ENCODE results near the gene LYZL1. TPM values are rescaled to one million over a fixed set of nuclear protein-coding genes. Genes with fewer than 3 reads are reported as not detected.
A peak's percentile ranks its signal among the peaks of the same experiment; 100 is the strongest.
"Not testable (repeated sequence)": the region's sequence is repeated elsewhere in the genome, so short reads cannot be mapped to it uniquely, and the experiment has no call there.

The LYZL1 gene
- total RNA-seq, 1 donor from 2014 or later = not detected

GRCh38 chr10:29321656-29322055 is 32.8 kb downstream of the LYZL1 start:
- ATAC-seq (no peak), DNase-seq (ENCODE audit: low spot score) (no peak)
- intact Hi-C loops (cut with DNase I) = no loop called here

DNA sequence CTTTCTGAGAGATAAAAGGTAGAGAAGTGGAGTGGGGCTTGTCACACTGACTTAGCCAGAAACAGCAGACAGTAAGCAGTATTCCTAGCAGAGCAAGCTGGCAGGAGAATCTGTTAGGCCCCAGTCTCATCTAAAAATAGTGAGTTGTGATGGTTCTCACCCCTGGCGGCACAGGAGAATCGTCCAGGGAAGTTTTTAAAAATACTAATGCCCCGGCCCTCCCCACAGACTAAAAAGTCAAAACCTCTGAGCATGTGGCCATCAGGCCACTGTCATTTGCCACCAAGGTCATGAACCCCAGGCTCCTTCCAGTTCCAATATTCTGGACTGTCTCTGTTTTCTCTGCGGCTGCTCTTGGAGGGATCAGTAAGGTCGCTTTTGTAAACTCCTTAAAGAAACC is 34.0 kb downstream of the LYZL1 start:
- ATAC-seq (peak; percentile 70), DNase-seq (ENCODE audit: low spot score) (no peak)
- intact Hi-C loops (cut with DNase I) = no loop called here

DNA sequence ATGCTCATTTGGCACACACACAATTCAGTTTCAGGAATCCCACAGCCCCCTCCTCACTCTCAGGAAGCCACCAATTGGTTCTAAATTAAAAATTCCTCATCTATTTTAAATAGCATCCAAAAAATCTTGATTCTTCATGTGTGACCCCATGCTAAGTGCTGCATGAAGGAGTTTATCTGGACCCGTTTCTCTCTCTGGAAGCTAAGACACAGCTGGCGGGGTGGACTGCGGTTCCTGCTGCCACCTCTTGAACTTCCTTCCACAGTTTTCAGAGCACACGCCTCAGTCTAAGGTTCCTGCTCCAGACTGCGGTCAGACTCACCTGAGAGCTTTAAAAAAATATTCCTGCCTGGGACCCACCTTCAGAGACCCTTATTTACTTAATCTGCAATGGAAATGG is 34.5 kb downstream of the LYZL1 start:
- ATAC-seq = peak; percentile 66

DNA sequence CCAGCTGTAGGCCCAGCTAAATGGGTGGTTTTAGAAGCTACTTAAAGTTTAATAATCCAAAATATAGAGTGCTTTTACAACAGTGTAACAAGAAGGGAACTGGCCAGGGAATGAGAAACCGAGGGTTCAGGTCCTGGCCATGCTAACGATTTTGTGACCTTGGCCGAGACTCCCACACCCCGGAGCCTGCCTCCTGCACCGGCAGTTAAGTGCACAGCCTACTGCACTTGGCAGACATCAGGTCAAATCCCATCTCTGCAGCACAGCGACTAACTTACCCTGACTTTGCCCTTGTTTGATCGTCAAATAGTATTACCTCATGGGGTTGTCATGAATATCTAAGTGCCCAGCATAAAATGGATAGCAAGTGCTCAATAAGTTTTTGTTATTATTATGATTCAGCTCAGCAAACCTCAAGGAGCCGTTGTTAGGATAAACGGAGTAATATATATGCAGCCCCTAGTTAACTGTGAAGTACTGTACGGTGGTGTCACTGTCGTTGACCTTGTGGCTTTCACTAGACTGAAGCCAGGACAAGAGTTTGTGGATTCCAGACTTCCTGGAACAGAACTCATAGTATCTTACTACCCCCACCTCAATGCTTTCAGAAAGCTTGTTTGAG is 35.5 kb downstream of the LYZL1 start:
- DNase-seq (ENCODE audit: low spot score) = no peak
- intact Hi-C loops (cut with DNase I) = no loop called here
- no peak for ATAC-seq

More for the DNA sequence above, 34.5 kb downstream of the LYZL1 start:
- no peak for DNase-seq (ENCODE audit: low spot score)
- intact Hi-C loops (cut with DNase I) = no loop called here

- no peak for DNase-seq (ENCODE audit: low spot score)
- intact Hi-C loops (cut with DNase I) = no loop called here
- no peak for ATAC-seq
Observed at GRCh38 chr10:29326299-29326698, 37.4 kb downstream of the LYZL1 start.

GRCh38 chr10:29326886-29327745 is 38.2 kb downstream of the LYZL1 start:
- DNase-seq (ENCODE audit: low spot score) (no peak), ATAC-seq (no peak)
- intact Hi-C loops (cut with DNase I) = no loop called here

DNA sequence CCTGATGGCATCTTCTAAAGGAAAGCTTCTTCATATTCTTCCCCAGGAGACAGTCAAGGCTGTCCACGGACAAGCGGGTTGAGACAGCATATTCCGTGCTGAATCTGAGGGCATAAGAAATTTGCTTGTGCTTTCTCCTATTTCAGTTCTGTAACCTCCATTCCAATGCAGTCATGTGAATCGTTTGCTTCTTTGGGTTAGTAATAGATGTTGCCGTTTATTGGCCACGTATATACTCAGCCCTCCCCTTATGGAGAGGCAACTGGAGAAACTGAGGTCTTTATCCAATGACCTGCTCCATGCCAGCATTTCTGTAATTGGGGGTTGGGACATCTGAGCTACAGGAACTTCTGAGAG is 38.9 kb downstream of the LYZL1 start:
- ATAC-seq (no peak), DNase-seq (ENCODE audit: low spot score) (no peak)
- intact Hi-C loops (cut with DNase I) = no loop called here

DNA sequence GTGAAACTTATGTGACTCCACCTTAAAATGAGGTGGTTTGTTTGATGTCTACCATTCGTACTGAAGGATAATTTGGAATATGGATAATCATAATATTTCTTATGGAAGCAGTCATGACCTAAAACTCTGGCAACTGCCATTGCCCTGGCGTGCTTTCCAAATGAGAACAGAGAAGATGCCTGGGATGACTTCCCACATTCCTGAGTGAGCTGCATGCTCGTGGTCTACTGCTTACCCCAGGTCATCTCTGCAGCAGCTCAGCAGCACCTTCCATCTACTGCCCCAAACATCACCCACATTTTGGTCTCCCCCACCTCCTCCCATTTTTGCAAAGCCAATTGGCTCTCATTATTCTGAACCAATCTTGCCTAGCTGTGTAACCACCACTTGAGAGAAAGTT is 40.1 kb downstream of the LYZL1 start:
- no peak for DNase-seq (ENCODE audit: low spot score)
- intact Hi-C loops (cut with DNase I) = no loop called here
- ATAC-seq = peak; percentile 94

GRCh38 chr10:29329420-29329819 is 40.5 kb downstream of the LYZL1 start:
- peak; percentile 85 for ATAC-seq
- intact Hi-C loops (cut with DNase I) = no loop called here
- no peak for DNase-seq (ENCODE audit: low spot score)

DNA sequence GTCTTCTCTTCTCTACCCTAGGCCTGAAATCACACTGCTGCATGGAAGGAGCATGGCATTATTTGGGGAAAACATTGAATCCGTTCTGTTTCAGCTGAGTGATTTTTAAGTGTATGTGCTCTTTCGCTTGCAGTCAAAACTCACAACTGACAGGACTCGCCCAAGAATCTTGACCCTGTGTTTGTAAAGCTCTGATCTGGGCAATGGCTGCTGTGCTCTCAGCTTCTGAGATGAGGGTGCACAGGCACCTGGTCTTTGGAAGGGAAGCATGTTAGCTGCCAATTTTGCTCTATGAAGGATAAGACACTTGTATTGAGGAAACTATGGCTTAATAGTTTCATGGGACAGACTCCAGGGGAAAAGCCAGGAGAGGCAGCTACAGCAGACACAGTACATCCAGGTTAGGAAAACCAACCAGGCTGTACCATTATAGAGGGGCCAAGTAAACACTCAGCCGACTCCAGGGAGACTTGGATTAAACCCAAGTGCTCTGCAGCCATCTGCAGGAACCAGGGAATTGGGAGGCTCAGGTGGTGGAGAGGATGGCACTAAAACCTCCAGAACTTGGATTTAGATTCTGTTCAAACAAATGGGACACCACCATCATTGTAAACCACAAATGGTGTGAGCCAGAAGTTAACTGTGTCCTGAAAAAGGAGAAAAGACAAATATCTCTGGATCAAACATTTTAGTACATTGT is 43.3 kb downstream of the LYZL1 start:
- ATAC-seq = no peak
- intact Hi-C loops (cut with DNase I) = no loop called here

DNA sequence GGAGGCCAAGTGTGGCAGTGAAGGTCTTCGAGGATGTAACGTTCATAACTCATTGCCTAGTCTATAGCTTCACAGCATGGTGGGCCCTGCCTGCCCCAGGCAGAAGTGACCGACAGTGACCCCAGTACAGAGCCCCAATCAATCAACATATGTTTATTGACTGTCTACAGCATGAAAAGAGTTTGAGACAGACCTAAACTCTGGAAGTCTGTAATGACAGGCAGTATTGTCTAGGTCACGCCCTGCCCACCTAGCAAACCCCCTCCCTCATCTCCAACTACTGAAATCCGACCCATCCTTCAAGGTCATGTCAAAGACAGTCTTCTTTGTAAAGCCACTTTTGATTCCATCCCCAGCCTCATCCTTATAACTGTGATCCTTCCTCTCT is 43.9 kb downstream of the LYZL1 start:
- DNase-seq (ENCODE audit: low spot score) (no peak), ATAC-seq (no peak)
- intact Hi-C loops (cut with DNase I) = no loop called here

More for the DNA sequence above, 43.3 kb downstream of the LYZL1 start:
- DNase-seq (ENCODE audit: low spot score) = no peak

- intact Hi-C loops (cut with DNase I); DNase-seq (ENCODE audit: low spot score); ATAC-seq: not testable (repeated sequence)
Observed at GRCh38 chr10:29337526-29337925, 48.7 kb downstream of the LYZL1 start.

DNA sequence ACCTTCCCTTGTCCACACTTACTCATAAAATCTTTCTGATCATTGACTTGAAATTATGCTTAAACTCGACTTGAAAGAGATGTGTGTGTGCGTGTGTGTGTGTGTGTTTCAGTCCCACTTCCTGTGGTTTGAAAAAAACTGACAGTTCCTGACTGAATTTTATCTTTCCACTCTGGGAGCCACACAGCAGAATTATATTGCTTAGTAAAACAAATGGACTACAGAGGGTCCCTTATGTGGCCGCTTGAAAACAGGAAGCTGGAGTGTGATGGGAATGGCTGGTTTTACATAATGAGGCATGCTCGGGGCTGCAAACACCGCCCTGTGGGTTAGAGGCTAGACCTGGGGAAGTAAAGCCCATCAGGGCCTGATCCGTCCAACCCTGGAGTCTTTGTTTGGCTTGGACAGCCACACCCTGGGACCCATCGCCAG is 54.8 kb downstream of the LYZL1 start:
- ATAC-seq (peak; percentile 79), DNase-seq (ENCODE audit: low spot score) (peak; percentile 69)
- intact Hi-C loops (cut with DNase I) = no loop called here

DNA sequence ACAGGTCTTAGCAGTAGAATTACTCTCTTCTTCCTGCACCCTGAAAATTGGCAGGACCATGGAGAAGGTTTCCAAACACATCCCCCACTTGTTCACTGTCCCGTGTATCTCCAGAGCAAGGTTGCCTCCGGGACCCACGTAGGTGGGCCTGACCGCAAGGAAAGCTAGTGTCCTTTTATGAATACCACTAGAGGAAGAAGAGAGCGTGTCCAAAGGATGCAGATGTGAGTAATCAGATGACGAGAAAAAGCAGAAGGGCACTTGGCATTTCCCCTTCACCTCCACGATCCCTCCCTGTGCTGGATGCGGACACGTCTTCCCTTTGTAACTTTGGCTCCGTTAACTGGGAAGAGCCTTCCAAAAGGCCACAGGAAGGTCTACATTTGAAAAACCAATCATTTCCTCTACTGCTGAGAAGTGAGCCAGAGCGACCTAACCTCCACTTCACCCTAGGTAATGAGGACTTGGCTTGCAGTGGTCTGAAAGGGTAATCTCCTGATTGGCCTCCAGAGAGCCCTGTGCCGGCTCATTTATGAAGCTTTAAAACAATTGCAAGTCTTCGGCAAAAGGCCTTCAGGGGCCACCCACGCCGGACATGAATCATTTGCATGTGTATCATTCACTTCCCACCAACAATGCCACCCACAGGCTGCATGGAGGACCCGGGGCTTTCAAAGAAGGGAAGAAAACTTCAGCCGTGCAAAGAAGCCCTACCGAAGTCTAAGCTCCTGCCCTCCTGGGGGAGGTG is 55.4 kb downstream of the LYZL1 start:
- DNase-seq (ENCODE audit: low spot score) = peak; percentile 84
- intact Hi-C loops (cut with DNase I) = no loop called here

GRCh38 chr10:29345144-29345909 is 56.5 kb downstream of the LYZL1 start:
- ATAC-seq (no peak), DNase-seq (ENCODE audit: low spot score) (no peak)
- intact Hi-C loops (cut with DNase I) = no loop called here

More for the DNA sequence above, 55.4 kb downstream of the LYZL1 start:
- ATAC-seq = peak; percentile 88

DNA sequence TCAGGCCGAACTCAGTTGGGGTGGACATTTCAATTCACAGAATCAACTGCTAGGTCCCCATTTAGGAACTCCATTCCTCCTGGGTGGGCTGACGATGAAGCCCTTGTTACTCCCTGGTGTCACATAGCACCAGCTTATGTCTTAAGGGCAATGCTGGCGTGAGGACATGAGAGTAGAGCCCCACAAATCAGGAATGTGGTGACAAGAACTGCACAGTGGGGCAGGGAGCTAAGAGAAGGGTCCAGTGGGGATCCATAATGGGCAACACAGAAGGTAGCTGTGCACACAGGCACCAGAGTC is 57.0 kb downstream of the LYZL1 start:
- intact Hi-C loops (cut with DNase I) = no loop called here
- no peak for ATAC-seq
- no peak for DNase-seq (ENCODE audit: low spot score)

DNA sequence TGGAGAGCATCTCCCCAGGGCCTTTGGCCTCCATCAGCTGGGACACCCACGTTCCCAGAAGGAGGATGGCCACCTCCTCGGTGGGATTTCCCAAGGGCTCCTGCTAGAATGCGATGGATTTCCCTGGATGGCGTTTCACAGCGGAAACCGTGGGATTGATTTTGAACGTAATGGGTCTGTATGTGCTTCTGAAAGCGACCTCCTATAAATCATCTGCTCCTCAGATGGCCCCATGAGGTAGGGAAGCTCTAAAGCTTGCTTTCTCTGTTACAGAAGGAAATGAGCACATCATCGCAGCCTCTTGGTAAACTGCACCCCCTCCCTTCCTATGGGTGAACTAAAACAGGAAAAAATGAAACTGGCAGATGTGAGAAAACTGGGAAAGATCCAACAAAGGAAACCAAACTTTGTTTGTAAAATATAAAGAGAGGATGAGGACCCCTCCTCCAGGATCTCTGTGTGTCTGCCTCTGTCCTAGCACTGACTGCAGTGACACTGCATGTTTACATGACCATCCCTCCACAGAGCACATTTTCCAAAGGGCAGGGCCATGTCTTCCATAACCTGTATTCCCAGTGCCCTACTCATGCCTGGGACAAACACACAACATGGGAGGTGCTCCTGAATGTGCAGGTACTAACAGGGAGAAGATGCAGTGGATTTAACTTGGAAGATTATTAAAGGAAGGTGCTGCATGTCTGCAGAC is 57.6 kb downstream of the LYZL1 start:
- intact Hi-C loops (cut with DNase I) = no loop called here
- ATAC-seq (no peak), DNase-seq (ENCODE audit: low spot score) (no peak)

DNA sequence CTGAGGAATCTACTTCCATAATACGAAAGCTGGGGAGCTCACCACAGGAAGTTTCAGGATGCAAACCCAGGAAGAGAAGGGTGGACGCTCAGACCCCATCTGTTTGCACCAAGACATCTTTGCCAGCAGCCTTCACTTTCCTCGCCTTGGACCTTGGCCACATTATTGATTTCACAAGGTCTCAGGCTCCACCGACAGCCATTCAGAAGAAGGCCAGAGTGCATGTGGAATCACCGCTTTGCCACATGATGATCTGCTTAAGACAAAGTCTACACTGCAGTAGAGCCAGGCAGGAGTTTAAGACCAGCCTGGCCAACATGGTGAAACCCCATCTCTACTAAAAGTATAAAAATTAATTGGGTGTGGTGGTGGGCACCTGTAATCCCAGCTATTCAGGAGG is 60.0 kb downstream of the LYZL1 start:
- ATAC-seq (no peak), DNase-seq (ENCODE audit: low spot score) (no peak)
- intact Hi-C loops (cut with DNase I) = no loop called here
